WI38 (cell line): ENCODE data around the gene TNFAIP8.
A peak's percentile ranks its signal among the peaks of the same experiment; 100 is the strongest.

Experiments used
- H3K4me3 ChIP-seq: 2 replicates; pipeline ENCODE4 v1.5.1; 2011; ENCODE audit warnings: low read depth, mild to moderate bottlenecking, control low read depth, low read length
- TF ChIP-seq, protein P1 (sequence below): IDR thresholded peaks from 2 replicates; pipeline ENCODE4 v1.5.1; 2012; ENCODE audit warnings: low read depth, mild to moderate bottlenecking, control low read depth, low read length

The TNFAIP8 gene

DNA sequence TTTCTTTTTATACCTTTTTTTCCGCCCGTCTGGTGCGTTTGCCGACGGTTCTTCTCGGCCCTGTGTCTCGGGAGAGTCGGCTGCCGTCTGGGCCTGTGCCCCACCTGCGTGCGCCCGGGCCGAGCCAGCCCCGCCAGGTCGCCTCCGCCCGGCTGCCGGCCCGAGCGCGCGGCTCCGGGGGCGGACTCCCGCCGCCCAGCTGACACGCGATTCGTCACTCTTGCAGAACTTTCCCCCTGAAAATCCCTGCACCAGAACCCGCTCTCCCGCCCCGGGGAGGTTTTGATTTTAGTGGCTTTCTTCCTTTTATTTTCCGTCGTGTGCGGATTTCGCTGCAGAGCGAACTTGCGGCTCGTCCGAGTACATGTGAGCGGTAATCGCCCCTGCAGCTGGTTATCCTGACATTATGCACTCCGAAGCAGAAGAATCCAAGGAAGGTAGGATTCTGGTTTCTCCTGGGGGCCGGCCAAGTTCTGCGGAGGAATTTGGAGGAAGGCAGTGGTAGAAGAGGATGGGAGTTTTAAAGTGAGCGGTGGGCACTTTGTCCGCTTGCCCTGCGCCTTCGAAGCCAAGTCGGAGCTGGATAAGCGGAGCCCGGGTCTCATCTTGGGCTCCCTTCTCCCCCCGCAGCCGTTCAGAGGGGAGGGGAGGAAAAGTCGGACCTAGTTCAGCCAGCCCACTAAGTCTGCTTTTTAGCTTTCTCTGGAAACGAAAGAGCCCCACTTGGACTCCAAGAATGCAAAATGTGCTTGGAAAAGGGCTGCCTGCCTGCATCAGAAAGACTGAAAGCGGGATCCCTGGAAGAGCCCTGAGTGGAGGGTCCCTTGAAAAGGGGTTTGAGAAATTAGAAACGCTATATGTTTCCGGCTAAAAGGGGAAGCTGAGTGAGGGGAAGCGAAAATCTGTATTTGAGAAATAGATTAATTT, at the start of gene TNFAIP8:
Gene TNFAIP8, plus strand, starts transcription at position 335 of the 927 bp plus-strand sequence. Its CDS starts 72 bp downstream, at position 407.
- TF ChIP-seq, protein P1, sequence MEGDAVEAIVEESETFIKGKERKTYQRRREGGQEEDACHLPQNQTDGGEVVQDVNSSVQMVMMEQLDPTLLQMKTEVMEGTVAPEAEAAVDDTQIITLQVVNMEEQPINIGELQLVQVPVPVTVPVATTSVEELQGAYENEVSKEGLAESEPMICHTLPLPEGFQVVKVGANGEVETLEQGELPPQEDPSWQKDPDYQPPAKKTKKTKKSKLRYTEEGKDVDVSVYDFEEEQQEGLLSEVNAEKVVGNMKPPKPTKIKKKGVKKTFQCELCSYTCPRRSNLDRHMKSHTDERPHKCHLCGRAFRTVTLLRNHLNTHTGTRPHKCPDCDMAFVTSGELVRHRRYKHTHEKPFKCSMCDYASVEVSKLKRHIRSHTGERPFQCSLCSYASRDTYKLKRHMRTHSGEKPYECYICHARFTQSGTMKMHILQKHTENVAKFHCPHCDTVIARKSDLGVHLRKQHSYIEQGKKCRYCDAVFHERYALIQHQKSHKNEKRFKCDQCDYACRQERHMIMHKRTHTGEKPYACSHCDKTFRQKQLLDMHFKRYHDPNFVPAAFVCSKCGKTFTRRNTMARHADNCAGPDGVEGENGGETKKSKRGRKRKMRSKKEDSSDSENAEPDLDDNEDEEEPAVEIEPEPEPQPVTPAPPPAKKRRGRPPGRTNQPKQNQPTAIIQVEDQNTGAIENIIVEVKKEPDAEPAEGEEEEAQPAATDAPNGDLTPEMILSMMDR, result no peak
- H3K4me3 ChIP-seq, result peak within 1 kb of the TSS; percentile 74

DNA sequence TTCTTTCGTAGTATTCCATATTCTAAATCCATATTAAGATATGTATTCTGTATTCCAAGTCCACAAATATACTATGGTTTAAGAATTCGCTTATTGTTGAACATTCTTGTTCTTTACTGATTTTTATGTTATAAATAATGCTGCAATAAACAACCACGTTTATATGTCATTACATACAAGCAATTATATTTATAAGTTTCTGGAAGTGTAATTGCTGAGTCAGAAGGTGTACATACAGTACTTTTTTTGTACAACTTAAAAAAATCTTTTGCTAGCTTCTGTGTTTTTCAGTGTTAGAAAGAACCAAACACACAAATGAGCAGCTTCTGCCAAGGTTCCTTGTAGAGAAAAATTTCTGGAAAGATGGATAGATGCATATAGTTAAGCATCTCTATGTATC, 48.6 kb upstream of the TNFAIP8 start:
- TF ChIP-seq, protein P1, result no peak
- no peak overlapping the region for H3K4me3 ChIP-seq

DNA sequence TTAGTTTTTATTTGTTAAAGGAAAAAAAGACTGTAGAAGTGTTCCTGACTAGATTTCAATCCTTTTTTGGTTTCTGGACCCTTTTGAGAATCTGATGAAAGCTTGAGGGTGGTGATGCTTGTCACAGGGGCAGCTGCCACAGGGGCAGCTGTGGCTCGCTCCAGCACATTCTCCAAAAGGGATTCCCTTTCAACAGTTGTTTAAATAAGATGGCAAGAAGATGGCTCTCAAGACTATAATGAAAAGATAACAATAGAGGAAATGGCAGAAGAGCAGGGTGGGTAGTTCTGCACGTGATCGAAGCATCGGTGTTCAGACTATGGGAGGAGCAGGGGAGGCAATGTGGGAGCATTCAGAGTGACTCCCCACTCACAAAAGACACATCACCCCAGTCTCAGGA, 46.5 kb upstream of the TNFAIP8 start:
- no peak overlapping the region for H3K4me3 ChIP-seq
- TF ChIP-seq, protein P1, result no peak

DNA sequence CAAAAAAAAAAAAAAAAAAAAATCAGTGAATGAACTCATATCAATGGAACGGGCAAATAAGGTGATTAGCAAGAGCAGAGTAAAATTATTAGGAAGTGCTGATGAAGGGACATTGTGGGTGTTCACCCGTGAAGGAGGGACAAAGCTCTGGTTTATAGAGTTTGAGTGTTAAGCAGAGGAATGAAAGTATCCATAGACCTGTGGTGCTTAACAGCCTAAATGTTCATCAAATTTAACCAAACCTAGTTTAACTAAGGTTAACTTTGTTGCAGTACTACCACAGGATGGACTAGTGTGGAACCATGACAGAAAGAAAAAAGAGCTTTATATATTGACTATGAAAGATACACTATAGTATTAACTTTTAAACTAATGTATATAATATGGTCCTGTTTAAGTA, 44.1 kb upstream of the TNFAIP8 start:
- no peak overlapping the region for H3K4me3 ChIP-seq
- TF ChIP-seq, protein P1, result no peak

DNA sequence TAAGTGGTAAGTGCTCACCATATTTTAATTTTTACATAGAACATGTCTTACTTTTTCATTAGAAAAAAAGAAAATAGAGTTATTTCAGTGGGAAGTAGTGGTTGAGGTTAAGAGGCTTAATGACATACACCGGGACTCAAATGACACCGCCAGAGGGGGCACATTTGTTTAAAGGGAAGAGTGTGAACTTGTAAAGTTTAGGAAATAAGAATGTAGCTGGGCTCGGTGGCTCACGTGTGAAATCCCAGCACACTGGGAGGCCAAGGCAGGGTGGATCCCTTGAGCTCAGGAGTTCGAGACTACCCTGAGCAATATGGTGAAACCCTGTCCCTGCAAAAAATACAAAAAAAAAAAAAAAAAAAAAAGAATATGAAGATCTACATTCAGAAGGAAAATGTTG, 43.4 kb upstream of the TNFAIP8 start:
- TF ChIP-seq, protein P1, result no peak

DNA sequence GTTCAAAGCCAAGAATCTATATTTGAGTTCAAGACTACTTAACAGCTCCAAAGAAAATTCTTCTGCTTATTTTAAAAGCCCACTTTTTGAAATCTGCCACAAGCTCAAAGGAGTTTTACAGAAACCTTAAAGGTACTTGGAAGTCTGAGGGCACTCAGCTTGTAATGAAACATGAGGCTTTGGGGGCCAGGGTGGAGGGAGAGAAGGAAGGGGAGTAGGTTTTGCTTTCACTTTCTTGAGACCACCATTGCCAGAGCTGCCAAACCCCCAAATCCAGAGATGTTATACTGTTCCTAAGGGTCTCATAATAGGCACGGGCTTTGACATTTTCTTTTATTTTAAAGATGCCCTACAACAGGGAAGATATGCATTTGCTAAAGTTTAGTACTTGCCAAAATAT, 42.6 kb upstream of the TNFAIP8 start:
- TF ChIP-seq, protein P1, result no peak

More for the DNA sequence above, 43.4 kb upstream of the TNFAIP8 start:
- no peak overlapping the region for H3K4me3 ChIP-seq

More for the DNA sequence above, 42.6 kb upstream of the TNFAIP8 start:
- no peak overlapping the region for H3K4me3 ChIP-seq
